IPS-NIHi7 (cell line): ENCODE measurements around the gene IFT27.
A peak's percentile ranks its signal among the peaks of the same experiment; 100 is the strongest.
"Not testable (repeated sequence)": the region's sequence is repeated elsewhere in the genome, so short reads cannot be mapped to it uniquely, and the experiment has no call there.

Source experiments
- DNase-seq: peaks from one replicate; pipeline ENCODE4 v3.0.0; 2012; ENCODE audit warnings: mixed read lengths; ENCODE audit errors: extremely low spot score

The IFT27 gene

DNA sequence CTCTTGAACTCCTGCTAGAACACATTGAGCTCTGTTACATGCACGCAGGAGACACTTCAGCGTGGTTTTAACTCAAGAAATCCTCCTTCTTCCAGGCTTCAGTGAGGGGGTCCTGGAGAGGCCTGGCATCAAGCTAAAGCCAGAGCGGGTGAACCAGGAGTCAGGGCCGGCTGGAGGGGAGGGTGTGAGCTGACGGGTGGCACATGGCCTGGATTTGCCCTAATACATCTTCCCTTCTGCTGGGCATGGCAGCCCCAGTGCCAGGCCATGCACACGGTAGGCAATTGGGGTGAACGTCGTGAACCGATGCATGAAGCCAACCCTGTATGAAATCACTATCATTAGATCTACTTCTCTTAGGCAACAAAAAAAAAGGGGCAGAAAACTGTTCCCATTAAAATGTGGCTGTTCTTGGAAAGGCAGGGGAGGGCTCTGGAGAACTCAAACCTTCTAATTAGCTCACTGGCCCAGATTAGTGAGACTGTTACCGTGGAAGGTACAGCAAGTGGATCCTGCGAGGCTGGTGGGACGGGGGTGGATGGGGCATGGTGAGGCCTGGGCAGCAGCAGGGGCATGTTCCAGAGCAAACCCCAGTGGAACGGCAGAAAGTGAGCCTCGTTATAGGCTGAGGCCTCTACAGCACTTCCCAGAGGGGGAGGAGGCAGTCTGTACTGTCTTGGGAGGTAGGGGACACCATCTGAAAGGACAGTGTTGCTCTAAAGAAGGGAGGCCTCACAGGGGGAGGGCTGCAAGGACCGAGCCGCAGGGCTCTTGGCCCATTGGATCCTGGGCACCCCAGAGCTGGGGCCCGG is 10.6 kb downstream of the IFT27 start:
- no peak for DNase-seq

DNA sequence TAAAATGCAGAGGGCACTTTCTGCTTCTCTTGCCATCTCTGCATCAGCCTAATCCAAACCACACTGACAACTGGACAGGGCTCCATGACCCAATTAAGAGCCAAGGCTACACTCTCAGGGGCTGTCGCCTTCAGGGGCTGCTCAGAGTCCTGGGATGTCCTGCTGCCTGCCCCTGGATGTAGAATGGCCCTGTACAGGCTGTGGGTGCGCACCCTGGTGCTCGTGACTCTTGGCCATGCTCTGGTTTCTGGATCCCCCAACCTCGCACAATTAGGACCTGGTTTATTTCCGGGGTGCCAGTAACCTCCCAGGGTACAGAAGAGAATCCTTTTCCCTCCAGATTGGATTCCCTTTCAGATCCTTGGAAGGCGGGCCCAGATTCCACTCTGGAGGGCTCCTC is 11.3 kb downstream of the IFT27 start:
- DNase-seq = no peak

DNA sequence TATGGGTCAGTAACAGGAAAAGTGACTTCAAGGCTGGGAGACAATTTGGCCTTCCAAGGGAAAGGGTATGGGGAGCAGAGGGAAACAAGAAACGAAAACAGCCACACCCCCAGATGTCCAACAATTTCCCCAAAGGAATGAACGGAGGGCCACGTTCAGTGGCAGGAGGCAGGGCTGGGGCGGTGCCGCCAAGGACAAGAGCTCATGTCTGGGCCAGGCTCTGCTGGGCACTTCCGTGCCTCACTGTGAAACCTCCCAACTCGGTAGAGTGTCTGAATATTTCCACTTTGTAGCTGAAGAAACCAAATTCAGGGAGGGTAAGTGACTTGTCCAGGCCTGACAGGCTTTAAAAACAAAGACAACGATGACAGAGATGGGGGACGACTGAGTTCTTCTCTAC is 11.9 kb downstream of the IFT27 start:
- no peak for DNase-seq

DNA sequence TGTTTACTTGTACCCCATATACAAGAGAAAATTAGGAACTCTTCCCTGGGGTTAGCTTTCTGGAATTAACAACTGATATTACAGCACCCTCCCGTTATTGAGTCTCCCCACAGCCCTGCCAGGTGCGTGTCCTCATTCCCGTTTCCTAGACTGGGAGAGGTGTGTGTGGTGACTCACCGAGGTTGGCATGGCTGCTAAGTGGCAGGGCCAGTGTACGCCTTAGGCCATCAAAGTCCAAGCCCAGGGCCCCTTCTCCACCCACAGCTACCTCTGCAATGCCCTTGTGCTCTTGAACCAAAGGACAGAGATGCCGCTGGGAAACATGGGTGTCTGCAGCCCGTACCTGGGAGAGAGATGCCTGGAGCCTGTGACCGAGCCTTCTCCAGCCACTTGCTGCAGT is 12.3 kb downstream of the IFT27 start:
- no peak for DNase-seq

DNA sequence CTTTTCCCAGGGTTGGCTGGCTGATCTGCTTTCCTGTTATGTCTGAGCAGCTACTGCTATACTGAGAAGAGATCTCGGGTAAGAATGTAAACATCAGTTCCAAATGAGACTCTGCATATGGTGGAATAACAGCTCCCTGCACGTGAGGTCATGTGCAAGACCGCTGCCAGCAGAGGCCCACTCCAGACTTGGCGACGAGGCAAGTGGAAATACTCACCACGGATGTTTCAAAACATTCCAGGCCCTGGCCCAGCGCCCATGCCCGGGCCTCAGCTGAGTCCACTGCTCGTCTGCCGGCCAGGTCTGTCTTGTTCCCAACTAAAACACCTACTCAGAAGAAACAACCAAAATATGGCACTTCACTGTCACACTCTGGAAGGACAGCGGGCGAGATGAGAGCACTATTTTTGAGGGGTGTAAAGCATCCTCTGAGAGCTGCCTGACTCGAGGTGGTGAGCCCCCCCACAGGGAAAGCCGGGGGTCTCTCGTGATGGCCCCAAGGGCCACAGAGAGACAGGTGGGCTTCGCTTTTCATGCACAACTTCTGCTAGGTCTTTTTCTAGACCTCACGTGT is 13.1 kb downstream of the IFT27 start:
- no peak for DNase-seq

DNA sequence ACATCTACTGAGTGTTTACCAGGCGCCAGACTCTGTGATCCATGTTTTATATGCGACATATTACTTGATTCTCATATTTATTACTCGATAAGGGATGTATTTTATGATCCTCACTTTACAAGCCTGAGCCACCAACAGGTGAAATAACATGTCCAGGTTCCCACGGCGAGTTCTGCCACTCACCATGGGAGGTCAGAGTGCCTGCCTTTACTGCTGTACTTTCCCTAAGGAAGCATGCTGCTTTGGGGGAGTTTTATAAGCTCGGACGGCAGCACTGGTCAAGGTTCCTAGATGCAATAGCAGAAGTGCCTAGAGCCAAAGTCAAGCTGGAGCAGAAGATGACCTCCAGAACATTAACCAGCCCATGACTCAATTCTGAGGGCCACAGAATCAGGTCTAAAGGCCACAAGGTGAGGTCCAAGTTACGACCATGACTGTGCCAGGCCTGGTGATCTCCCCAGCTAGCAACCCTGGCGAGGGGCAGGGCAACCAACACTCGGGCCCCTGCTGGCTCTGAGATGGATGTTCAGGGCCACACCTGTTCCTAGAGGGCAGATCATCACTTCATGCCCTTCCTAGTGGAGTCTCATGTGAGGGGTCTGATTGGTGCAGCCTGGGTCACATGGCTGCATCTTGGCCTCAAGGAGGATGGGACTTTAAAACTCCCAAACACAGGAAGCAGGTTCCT is 14.2 kb downstream of the IFT27 start:
- DNase-seq = no peak

DNA sequence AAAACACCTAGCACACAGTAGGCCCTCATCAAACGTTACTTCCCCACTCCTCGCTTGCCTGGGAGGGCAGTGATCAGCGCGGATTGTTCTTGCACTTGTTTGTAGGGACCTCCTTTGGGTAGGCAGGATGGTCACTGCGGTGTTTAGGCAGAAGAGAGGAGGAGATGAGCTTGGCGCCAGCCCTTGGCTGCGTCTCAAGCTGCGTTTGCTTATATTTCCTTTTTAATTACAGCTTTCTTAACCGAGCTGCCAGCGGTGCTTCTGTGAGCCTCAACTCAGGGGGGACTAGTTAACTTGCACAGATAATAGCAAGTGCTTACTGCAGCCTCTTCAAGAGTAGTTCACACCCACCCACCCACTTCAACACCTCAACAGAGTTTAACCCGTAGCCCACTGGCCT is 15.1 kb downstream of the IFT27 start:
- no peak for DNase-seq

DNA sequence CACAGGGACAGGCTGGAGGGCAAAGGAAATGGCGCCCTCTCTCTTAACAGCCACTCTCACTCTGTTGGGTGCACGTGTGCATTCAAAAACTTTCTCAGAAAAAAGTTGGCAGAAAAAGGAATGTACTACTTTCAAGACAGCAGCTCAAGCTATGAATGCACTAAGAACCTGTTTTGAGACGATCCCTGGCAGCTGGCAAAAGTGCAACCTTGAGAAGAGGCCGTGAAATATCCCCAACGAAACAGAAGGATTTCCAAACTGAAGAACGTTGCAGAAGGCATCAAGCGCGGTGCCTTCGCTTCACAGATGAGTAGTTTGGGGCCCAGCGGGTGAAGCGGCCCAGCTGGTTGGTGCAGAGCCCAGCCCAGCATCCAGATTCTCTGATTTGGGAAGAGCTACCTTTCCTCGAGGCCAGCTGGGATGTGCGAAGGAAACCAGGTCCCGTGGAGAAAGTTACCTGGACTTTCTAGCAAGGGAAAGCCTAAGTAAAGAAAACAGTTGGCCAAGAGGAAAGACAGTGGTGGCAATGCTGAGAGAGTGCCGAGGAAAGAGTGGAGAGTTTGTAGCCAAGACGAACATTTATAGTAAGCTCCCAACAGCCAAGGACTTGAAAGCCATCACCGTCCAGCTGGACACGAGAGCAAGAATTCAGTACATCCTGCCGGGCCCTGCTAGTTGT is 16.3 kb downstream of the IFT27 start:
- DNase-seq = no peak

DNA sequence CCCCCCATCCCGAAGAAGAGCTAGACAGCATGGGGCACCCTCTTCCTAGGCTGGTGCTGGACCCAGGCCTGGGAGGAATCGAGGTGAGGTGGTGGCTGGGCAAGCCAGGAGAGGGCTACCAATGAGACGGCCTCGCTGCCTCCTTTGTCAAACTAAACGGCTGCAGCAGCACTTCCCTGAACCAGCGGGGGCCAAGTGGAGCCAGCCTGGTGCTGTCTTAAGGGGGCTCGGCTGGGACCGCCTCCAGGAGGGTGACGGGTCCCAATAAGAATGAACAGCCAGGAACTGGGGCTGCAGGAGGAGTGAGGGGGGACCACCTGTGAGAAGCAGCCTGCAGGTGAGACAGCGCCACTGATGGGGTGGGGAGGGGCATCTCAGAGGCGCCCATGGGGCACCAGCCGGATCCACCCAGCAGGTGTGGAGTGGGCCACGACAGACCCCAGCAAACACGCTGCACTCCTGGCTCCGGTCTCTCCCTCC is 17.1 kb downstream of the IFT27 start:
- DNase-seq = no peak

DNA sequence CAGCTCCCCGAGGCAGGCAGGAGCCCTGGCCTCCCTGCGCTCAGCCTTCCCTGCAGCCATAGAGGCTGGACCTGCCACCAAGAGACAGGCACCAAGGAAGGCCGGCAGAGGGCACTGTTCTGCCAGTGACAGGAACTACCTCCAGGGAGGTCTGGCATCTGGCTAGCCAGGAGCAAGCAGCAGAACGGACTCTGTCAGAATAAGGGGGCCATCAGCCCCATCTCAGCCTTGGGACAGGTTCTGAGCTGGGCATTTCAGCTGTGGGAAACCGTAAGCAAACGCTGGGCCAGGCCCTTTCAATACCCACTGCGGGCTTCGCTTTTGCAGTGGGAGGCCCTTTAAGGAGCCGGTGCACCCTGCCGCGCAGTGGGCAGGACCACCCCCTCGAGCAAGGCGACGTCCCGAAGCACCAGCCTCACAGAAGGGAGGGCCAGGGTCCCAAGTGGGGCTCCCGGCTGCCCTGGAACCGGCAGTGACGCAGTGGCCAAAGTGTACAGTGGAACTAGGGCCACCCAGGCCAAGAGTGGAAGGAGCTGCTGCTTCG is 18.2 kb downstream of the IFT27 start:
- DNase-seq = peak; percentile 86

DNA sequence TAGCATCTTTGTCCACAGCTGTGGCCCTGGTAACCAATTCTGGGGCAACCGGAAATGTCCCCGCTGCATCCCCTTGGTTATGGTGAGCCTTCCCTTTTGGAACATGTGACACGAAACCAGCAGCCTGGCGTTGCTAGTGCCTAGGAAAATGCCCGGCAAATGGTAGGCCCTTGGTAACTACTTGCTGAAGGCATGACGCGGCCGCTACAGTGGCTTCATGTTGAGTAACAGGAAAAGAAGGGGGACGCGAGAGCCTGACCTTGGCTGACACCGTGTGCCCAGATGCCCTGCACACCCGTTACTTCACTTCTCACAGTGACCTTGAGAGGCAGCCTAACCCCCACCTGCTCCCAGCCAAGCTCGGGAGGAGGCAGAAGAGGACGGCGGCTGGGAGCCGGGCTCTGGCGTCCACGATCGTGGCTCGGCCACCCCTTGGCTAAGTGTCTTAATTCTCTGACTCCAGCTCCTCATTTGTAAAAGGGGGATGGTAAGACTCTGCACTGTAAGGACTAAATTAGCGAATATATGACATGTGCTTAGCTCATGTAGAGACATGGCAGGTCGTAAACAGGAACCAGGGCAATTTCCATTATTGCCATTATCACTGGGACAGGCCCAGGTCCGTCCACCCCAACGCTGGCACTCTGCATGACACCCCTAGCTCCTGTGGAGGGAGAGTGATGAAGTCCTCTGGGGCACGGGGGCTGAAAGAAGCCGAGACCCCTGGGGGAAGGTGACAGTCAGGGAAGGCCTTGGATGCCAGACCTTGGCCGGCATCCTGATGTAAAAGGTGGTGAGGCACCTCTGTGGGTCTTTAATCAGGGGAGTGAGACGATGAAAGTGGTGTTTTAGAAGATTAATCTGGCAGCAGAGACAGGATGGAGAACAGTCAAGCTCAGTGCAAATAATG is 18.9 kb downstream of the IFT27 start:
- no peak for DNase-seq

DNA sequence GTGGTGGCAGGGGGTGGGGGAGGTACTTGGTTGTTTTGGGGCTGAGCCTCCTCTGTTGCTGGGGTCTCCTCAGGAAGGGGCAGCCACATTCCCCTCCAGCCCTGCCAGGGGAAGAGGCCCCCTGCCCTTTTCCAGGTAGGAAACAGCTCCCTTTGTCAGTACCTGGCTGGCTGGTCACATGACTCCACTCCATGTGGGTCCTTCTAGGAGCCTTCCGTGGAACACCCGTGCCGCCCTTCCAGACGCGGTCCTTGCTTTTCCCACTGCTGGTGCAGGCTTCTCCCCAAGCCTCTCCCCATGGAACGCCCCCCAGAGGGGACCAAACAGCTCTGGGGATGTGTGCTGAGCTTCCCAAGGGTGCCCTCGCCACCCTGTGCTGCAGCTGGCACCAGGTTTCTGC is 19.9 kb downstream of the IFT27 start:
- DNase-seq = no peak

DNA sequence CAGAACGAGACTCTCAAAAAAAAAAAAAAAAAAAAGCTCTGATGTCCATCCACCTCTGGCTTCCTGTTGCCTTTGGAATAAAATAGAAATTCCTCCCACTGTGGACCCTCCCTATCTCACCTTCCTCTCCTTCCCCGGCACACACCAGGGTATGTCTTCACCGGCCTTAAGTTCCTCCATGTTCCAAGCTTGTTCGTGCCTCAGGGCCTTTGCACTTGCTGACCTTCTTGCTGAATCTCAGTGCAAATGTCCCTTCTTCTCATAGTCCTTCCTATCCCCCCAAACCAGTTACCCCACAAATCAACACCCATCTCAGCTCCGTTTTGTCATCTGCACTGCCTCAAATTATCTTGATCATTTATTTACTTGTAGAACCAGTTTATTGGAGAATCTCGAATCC is 20.6 kb downstream of the IFT27 start:
- no peak for DNase-seq

DNA sequence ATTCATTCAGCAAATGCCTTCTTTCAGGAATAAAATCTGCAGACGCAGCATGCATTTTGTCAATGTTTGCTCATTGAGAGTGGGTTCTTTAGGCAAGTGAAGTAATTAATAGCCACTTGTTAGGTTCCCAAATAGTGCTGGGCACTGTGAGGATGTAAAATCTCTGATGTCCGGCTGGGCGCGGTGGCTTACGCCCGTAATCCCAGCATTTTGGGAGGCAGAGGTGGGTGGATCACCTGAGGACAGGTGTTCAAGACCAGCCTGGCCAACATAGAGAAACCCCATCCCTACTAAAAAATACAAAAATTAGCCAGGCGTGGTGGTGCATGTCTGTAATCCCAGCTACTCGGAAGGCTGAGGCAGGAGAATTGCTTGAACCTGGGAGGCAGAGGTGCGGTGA is 21.0 kb downstream of the IFT27 start:
- not testable (repeated sequence) for DNase-seq

DNA sequence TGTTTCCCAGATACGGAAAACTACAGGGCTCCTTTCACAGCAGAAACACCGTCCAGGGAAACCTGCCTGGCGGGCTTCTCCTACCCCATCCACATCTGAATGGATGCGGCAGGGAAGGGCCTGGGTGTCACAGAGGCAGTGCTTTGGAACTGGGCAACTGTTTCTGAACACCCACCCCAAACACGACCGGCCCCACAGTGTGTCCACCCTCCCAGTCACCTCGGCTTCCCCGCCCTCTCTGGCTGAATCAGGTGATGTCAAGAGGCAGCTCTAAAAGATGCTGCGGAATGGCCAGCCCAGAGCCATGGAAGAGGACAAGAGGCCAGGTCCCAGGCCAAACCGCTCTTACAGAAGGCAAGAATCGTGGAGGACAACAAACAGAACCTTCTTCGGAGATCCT is 22.0 kb downstream of the IFT27 start:
- DNase-seq = no peak

DNA sequence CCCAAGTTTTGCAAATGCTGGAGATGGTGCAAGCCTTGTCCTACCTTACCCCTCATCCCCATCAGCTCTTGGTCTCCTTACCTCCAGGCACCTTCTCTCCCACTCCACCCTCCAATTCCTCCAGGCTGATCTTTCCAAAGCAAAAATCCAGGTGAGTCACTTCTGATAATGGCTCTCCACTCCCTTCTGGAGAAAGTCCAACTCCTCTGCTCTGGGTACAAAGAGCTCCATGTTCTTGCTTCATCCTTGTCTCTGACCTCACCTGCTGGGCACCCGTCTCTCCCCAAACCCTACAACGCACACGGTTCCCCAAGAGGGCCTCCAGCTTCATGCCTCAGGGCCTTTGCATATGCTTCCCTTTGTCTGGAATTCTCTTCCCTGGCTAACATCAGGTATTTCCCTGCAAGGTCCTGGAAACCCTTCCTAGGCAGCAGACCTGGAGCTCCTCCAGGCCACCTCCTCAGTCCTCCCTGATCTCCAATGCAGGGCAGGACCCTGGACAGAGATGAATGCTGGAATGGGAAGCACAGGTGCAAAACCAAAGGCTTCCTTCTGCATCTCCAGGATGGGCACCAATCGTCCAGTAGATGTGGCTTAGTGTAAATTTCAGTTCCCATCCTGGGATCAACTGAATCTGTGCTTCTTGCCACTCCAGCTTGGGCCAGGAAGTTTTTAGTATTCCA is 22.7 kb downstream of the IFT27 start:
- DNase-seq = peak; percentile 38

DNA sequence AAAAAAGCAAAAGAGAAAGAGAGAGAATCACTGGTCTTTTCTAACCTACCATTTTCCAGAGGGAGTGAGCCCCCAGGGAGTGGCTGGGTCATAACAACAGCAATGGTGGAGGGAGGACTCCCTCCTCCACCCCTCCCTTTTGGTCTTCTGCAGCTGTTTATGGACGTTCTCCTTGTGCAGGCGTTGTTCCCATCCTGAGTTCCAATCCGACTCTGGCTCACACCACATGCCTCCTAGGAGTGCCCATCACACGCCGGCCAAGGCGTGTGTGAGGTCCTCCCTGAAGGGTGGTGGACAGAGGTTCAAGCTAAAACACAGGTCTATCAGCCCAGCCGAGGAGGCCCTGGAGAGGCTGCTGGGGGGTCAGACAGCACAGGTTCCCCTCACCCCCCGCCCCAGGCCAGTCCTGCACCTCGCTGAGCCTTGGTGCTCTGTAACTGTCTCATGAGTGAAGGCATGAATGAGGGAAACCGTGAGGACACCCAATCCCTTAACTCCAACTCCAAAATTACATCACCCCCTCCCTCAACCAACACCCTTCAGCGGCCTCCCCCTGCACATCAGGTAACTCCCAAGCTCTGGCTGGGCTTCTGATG is 29.4 kb downstream of the IFT27 start:
- no peak for DNase-seq

DNA sequence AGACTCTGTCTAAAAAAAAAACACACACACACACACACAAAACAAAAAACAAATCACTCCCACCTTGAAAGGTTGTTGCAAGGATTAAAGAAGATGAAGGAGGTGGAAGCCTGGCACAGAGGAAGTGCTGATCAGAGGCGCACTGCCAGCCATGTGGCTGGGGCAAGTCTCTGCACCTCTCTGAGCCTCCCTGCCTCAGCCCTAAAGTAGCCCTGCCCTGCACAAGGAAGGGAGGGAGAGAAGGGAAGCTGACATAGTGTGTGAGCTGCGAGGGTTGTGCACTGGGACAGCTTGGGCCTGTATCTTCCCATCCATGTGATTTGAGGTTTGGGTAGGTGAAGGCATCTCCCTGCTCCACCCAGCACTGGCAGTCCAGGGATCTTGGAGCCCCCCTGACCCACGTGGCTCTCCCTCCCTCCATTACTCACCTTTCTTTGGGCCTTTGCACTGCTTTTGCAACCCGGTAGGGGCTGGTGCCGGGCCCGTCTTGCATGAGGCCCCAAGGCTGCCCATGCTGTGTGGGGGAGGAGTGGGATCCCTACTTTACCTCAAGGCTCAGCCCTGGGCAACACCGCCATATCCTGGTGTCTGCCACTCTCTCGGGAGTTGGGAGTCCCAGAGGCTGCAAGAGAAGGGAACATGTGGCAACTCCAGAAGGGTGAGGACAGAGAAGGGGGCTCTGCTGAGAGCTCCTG is 30.5 kb downstream of the IFT27 start:
- no peak for DNase-seq

DNA sequence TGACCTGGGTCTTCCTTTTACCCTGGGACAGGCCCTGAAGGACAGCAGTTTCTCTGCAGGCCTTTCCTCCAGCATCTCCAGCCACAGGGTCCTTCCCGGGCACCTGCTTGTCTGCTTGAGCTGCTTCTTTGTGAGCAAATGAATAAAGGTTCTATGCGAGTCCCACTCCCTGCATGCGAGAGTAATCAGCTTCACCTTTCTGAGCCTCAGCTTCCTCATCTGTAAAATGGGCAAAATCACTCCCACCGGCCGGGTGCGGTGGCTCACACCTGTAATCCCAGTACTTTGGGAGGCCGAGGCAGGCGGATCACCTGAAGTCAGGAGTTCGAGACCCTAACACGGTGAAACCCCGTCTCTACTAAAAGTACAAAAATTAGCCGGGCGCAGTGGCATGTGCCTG is 31.1 kb downstream of the IFT27 start:
- DNase-seq = no peak

DNA sequence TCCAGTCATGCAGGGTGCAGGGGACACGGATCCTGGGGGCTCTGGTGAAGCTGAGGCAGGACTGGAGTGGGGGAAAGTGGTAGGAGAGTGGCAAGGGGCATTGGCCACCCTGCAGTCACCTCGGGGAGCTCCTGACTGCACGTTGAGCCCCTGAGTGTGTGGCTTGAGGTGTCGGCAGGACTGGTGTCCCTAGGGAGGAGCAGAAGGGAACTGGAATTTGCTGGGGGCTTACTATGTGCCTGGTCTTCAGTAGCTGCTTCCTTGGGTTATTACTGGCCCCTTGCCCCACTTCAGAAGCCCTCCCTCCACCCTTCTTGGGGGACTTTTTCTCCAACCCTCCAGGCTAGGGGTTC is 31.5 kb downstream of the IFT27 start:
- no peak for DNase-seq
